GM10266 (cell line): ENCODE results near the gene MRPS27.

Experiments
- DNase-seq: peaks from one replicate; pipeline ENCODE4 v3.0.0; 2012; ENCODE audit errors: extremely low spot score
- CTCF ChIP-seq: IDR thresholded peaks from 2 replicates; pipeline ENCODE4 v1.5.1; 2012; ENCODE audit warnings: mild to moderate bottlenecking, low read depth; ENCODE audit not compliant: control insufficient read depth, insufficient read depth; ENCODE audit errors: missing control alignments

MRPS27 gene

GRCh38 chr5:72256536-72256935 lies 63.5 kb downstream of the MRPS27 start:
- DNase-seq: no peak
- no peak for TF ChIP-seq CTCF

GRCh38 chr5:72255670-72256069 lies 64.4 kb downstream of the MRPS27 start:
- no peak for DNase-seq
- no peak for TF ChIP-seq CTCF

GRCh38 chr5:72255237-72255636 lies 64.8 kb downstream of the MRPS27 start:
- no peak for TF ChIP-seq CTCF
- no peak for DNase-seq

GRCh38 chr5:72252574-72253155 lies 67.4 kb downstream of the MRPS27 start:
- TF ChIP-seq CTCF: no peak
- DNase-seq: no peak

GRCh38 chr5:72252008-72252407 lies 68.0 kb downstream of the MRPS27 start:
- DNase-seq: no peak
- TF ChIP-seq CTCF: no peak

- no peak for TF ChIP-seq CTCF
- no peak for DNase-seq
Measured at GRCh38 chr5:72251386-72251785, 68.7 kb downstream of the MRPS27 start.

GRCh38 chr5:72248410-72248981 lies 71.5 kb downstream of the MRPS27 start:
- no peak for DNase-seq
- TF ChIP-seq CTCF: no peak
